Measurements from ENCODE around the gene LRCOL1. TPM values are rescaled to one million over a fixed set of nuclear protein-coding genes. Genes with fewer than 3 reads are reported as not detected.

The LRCOL1 gene
- total and polyA plus RNA-seq, 10 of the 15 experiments (the other 5 are each of a cell fraction or from before 2014, with no cell fraction given): not detected

DNA sequence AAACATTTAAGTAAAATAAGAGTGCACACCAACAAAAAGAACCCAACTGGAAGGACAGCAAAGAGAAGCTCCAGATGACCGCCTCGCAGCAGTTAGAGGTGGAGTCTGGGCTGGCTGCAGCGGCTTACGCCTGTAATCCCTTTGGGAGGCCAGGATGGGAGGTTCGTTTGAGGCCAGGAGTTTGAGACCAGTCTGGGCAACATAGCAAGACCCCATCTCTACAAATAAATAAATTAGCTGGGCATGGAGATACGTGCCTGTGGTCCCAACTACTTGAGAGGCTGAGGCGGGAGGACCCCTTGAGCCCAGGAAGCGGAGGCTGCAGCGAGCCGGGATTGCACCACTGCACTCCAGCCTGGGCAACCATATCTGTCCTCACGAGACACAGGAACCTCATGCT is 15.2 kb downstream of the LRCOL1 start (continued):
- TF ChIP-seq, protein P1, sequence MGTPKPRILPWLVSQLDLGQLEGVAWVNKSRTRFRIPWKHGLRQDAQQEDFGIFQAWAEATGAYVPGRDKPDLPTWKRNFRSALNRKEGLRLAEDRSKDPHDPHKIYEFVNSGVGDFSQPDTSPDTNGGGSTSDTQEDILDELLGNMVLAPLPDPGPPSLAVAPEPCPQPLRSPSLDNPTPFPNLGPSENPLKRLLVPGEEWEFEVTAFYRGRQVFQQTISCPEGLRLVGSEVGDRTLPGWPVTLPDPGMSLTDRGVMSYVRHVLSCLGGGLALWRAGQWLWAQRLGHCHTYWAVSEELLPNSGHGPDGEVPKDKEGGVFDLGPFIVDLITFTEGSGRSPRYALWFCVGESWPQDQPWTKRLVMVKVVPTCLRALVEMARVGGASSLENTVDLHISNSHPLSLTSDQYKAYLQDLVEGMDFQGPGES (IDR thresholded peaks at IDR 0.05): no peak
- TF ChIP-seq SP1 (IDR thresholded peaks at IDR 0.05; ENCODE audit: low read depth, low read length) (no peak), LARP7 (IDR thresholded peaks at IDR 0.05) (no peak), NFYB (IDR thresholded peaks at IDR 0.05; ENCODE audit: insufficient read depth, low read depth, low read length) (no peak), BMI1 (IDR thresholded peaks at IDR 0.05; ENCODE audit: borderline replicate concordance) (no peak)
- TF ChIP-seq, protein P2, sequence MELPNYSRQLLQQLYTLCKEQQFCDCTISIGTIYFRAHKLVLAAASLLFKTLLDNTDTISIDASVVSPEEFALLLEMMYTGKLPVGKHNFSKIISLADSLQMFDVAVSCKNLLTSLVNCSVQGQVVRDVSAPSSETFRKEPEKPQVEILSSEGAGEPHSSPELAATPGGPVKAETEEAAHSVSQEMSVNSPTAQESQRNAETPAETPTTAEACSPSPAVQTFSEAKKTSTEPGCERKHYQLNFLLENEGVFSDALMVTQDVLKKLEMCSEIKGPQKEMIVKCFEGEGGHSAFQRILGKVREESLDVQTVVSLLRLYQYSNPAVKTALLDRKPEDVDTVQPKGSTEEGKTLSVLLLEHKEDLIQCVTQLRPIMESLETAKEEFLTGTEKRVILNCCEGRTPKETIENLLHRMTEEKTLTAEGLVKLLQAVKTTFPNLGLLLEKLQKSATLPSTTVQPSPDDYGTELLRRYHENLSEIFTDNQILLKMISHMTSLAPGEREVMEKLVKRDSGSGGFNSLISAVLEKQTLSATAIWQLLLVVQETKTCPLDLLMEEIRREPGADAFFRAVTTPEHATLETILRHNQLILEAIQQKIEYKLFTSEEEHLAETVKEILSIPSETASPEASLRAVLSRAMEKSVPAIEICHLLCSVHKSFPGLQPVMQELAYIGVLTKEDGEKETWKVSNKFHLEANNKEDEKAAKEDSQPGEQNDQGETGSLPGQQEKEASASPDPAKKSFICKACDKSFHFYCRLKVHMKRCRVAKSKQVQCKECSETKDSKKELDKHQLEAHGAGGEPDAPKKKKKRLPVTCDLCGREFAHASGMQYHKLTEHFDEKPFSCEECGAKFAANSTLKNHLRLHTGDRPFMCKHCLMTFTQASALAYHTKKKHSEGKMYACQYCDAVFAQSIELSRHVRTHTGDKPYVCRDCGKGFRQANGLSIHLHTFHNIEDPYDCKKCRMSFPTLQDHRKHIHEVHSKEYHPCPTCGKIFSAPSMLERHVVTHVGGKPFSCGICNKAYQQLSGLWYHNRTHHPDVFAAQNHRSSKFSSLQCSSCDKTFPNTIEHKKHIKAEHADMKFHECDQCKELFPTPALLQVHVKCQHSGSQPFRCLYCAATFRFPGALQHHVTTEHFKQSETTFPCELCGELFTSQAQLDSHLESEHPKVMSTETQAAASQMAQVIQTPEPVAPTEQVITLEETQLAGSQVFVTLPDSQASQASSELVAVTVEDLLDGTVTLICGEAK (IDR thresholded peaks at IDR 0.05; ENCODE audit: borderline replicate concordance): no peak
- TF ChIP-seq, protein P3, sequence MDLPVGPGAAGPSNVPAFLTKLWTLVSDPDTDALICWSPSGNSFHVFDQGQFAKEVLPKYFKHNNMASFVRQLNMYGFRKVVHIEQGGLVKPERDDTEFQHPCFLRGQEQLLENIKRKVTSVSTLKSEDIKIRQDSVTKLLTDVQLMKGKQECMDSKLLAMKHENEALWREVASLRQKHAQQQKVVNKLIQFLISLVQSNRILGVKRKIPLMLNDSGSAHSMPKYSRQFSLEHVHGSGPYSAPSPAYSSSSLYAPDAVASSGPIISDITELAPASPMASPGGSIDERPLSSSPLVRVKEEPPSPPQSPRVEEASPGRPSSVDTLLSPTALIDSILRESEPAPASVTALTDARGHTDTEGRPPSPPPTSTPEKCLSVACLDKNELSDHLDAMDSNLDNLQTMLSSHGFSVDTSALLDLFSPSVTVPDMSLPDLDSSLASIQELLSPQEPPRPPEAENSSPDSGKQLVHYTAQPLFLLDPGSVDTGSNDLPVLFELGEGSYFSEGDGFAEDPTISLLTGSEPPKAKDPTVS (IDR thresholded peaks at IDR 0.05; ENCODE audit: low read depth, low read length): no peak
